DMS53 (cell line): Measurements from ENCODE around the gene POC1A.

Source experiments
- DNase-seq: peaks from one replicate; lab custom pipeline; 2025; lab: John Stamatoyannopoulos, UW

The POC1A gene

DNA sequence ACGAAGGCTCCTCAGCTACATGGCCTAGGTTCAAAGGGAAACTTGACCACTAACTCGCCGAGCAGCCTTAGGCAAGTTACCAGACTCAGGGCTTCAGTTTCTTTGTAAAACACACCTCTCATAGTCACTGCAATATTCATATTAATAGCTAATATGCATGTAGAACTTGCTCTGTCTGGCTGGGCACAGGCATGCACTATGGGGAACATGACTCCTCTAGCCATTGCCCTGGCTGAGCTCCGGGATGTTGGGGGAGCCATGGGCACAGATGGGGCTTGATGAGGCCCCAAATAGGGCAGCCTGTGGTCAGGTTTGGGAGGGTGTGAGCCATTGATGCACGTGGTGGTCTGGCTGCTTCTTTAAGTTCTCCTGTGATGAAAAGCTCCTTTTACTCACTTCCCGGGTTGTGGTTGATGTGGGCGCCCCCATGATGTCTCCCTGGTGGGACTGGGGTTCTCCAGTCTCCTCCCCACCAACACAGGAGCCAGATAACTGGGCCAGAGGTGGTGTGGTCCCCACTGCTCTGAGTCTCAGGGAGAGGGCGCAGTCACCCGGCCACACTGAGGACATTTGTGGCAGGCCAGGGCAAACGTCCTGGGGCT lies 68.4 kb downstream of the POC1A start:
- no peak for DNase-seq

DNA sequence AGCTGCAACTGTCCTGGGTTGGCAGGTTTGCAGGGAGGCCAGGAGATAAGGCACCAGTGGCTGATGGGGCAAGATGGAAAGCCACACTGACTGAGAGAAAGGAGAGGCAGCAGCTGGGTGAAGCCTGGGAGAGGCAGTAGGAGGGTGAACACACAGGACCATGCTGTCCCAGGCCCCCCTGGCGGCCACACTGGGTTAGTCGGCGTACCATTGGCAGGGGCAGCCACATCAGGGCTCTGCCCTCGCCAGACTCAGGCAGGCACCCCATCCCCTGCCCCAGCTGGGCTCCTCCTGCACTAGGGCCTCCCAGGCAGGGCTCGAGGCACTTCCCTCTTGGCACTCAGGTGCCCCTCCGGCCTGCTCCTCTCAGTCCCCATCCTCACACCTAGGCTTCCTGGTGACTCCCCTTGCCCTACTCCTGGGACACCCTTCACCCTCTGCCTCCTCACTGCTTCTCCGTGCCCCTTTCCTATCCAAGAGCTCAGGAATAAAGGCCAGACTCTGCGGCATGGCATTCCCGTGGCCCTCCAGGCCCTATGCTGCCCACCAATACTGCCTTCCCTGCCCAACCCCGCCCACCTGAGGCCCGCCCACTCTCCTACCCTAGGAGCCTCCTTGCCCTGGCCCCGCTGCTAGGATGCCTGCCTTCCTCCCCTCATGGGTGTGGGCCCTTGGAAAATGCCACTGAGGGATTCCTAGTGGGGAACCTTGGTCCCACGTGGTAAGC lies 69.1 kb downstream of the POC1A start:
- DNase-seq: no peak

DNA sequence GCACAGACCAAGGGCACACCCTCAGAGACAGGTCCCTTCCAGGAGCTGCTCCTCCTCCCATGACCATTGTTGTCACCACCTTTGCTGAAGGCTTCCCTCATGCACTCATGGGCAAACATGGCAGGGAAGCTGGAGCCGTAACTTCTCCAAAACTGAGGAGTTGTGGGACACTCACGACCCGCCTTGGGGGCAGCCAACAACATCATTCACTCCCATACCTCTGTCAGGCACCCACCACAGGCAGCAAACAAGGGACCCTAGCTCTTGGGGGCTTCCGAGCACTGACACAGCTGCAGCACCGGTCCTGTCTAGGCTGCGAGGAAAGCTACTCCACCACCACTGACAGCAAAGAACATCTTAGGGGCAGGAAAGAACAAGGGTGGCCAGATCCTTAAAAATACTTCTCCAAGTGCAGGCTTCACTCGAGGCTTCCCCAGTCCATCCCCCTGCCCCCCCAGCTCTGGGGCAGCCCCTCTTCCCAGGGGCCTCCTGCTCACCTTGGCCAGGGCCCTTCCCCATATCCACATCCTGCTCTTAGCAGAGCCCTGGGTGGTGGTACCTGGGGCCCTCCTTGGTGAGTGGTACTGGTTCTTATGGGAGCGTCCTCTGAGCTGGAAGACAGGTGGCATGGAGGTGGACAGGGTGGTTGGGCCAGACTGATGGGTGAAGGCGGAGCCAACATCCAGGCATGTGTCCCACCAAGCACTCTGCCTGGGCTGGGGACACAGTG lies 69.8 kb downstream of the POC1A start:
- DNase-seq: no peak

DNA sequence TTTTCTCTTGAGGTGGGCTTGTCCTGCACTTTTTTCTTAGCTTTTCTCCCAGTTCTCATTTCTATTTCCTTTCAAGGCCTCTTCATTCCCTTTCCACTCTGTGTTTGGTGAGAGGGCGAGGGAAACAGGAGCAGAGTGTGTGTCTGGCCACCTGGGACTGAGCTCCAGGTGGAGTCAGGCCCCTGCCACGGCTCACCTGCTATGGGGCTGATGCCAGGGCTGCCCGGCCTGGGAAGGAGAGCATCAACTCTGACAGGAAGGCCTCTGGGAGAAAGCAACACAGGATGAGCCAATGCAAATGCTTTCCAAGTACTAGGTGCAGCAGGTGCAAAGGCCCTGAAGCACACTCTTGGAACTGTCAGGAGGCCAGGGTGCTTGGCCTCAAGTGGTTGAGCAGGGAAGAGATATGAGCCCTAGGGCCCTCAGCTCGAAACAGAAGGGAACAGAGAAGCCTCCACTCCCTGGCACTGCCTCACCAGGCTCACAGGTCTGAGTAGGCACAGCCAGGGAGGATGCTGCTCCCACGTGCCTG lies 70.6 kb downstream of the POC1A start:
- DNase-seq: no peak

DNA sequence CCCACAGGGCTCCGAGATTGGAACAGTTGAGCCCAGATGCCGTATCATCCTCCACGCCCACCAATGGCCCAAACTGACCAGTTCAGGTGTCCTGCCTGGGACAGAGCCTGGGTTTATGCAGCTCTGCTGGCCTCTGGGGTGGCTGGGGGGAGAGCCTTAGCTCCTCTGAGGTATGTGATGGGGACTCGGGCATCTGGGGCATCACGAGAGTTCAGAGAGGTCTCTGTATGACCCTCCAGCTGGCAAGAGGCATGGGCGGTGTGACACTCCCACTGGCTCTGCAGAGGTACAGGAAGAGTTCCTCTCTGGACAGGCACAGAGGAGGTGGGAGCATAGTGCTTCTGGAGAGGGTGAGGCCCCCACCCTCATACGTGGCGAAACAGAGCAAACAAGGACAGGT lies 71.3 kb downstream of the POC1A start:
- no peak for DNase-seq

DNA sequence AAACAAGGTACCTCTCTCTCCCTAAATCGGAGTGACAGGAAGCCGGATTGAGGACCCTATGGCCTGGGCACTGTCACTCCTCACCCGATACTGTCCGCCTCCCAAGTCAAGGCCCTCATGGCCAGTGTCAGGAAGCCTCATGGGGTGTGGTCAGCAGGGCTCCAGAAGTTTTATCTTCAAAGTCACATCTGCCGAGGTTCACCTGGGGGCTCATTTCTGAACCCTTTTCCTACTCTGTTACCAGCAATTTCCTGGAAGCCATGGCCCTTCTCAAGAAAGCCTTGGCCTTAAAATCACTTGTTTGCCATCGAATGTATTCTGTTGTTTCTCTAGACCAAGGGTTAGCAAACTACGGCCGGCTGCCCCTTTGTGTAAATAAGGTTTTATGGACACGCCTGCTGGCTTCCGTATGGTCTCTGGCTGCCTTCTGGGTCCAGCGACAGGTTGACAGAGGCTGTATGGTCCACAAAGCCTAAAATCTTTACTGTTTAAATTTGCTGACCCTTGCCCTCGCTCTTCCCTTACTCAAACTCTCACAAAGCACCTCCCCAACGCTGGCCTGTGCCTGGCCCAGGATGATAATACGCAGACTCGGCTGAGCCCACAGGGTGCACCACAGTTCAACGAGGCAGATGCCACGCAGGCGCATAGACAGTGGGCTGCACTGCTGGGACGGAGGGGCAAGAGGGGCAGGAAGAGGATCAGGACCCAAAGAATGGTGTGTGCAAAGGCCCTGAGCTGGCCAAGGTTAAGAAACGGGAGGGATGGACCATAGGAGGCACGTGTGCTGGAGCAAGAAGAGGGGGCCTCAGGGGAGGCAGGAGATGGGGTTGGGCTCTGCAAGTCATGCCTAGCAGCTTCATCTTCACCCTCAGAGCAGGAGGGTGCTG lies 73.1 kb downstream of the POC1A start:
- DNase-seq: no peak

DNA sequence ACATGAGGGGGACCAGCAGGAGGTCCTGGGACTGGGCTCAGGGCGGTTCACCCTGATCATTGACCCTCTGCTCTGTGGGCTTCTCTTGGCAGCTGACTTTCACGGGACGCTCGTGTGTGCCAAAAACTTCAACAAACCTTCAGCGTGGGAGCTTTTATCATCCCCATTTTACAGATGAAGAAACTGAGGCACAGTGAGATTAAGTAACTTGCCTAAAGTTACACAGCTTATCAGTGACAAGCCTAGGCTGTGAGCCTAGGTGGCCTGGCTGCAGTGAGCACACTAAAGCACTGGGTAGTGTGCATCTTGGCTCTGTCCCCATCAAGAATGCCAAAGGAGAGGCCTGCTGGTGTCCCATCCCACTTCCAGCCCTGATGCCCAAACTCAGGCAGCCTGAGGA lies 74.3 kb downstream of the POC1A start:
- DNase-seq: no peak

DNA sequence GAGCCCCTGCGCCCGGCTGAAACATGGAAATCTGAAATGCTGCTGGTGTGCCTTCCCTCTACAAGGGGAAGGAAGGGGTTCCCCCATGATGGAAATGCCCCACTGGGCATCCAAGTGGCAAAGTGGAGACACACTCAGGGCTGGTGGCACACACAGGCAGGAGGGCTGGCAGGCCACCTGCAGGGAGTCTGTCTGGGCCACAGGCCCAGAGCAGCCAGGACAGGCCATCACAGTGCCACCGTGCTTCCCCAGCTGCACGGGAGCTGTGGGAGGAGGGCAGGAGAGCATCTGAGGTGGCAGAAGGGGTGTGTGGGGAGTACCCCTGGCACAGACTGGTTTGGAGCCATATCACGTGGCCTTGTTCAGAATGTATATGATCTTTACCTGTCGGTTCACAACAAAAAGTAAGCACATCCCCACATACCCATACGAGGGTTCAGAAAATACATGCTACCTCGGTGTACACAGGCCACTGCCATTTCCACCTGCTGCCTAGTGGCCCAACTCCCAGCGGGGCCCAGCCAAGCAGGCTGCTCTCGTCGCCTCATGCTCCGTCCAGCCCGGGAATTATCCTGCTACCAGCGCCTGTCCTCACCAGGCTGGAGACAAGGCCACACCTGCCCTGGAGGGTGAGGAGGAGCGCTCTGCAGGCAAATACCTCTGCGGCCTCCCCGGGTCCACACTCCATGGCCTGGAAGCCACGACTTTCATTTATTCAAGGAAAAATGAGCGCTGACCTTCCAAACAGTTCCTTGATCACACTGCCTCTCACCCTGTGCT lies 75.3 kb downstream of the POC1A start:
- no peak for DNase-seq

DNA sequence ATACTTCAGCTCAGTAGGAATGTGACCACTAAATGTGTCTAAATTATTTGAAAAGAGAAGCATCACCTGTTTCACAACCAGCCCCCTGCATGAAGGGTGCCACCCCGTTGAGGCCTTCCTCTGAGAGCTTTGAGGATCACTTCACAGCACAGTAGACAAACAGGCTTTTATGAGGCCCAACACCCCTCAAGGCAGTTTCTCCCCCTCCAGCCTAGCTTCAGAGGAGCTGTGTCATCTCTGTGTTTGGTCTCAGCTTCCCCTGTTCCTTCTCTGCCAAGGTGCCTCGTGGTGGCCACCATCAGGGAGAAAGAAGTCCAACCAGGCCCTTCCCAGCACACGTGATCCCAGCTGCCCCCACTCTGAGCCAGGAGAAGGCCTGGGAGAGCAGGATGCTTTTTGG lies 76.3 kb downstream of the POC1A start:
- DNase-seq: no peak

DNA sequence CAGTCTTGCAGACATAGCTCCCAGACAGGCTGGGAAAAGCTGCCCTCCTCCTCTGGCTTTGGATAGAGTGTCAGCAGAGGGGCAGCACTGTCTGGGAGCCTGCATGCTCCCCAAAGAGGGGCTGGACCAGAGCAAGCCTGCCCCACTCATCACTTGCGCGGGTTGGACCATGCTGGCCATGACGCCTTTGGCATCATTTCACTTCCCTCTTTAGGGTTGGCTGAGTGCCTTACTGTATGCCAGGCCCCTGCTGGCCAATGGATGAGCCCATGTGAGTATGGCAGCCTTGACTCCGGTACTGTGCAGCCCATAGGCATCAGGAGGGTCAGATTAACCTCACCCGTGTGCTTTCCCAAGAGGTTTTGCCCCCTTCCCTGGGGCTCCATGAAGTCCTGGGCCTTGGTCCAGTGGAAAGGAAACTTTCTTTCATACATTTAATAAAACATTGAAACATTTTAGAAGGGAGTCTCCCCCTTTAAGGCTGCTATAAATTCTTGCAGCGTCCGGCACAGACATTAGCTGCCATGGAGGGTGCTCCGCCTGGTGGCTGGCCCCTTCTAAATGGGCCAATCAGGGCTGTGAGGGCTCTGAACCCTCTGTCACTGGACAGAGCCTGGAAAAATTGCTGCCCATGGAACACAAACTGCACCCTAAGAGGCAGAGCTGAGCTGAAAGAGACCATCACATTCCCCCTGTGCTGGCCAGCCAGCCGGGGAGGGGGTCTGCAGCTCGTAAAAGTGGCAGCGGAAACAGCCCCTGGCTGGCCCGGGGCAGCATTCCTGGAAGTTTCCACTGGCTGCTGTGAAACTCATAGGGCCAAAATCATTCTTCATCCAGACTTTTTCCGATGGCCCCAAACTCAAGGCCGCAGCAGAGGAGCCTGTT lies 77.1 kb downstream of the POC1A start:
- DNase-seq: no peak

DNA sequence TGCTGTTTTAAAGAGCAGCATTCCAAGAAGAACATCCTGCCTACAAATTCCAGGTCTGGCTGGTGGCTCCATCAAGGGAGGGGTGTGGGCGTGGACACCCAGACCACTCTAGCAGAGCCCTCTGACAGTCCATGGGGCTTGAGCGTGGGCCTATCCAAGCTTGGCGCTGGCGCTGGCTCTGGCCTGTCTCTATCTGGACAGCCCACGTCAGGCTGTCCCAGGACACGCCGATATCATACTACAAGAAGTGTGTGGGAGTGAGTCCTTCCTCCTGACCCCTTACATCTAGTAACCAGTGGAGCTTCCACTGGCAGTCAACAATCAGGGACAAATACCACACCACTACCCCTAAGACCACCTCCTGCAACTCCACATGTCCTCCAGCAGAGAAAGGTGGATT lies 80.7 kb downstream of the POC1A start:
- DNase-seq: no peak

DNA sequence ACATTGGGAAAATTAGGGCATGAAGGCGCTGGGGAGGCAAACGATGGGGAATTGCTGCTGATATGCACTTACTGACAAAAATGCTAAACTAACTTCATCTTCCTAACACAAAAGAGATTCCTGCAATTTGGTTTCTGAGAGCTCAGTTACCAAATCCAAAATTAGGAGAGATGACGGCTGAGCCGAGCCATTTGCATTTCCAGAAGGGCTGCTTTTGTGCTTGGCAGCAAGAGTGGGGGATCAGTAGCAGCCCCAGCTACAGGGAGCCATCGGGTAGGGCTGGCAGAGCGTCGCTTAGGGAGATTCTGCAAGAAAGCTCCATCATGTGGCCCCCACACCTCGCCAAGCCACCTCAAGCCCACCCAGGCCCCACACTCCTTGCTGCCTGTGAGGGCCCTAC lies 81.8 kb downstream of the POC1A start:
- no peak for DNase-seq

DNA sequence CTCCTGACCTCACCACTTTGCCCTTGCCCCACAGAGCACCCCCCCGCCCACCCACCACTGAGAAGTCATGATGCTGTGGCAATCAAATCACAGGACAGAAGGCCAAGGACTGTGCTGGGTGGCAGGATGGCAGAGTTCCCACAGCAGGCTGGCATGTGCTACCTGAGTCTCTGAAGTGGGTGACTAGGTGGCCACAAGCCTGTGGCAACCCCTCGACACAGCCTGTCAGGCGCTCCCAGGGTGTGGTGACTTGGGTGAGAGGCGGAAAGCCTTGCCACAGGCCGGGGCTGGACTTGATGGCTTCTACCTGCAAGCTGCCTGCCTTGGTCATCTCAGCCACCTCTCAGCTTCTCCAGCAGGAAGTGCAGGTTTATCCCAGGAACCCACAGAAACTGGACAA lies 82.2 kb downstream of the POC1A start:
- no peak for DNase-seq

DNA sequence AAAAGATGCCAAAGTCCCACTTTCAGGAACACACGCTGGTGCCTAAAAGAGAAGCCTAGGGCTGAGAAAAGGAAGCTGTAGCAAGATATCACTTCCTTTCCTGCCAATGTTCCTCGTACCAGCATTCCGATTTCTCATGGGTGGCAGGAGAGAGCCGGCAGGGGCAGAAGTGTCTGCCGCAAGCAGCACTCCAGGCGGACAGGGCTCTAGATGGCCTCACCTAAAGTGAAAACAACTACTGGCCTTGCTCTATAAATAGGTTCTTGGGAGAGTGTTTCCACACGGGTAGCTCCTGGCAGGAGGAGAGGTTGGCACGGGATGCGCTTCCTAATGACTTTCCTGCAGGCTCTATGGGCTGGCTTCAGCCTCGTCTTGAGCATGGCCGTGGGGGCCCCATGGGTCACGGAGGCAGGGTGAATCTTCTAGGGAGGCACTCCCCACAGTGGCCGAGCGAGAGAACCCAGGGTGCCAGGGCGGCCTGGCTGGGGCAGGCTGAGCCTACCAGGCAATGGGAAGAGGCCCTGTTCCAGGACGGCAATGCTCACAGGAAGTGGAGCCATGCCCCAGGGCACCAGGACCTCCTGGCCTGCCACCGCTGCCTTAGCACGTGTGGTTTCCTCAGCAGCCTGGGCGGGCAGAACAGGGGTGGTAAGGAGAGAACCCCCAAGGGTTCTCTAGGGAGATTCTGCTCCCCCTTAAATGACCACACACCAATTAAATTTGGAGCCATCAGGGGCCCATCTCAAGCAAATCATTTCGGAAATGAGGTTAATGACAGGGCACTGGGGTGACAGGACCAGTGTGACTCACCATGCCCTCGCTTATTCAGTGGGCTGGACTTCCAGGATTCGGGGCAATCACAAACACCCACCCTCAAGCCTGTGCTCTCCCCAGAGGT lies 83.2 kb downstream of the POC1A start:
- DNase-seq: no peak

DNA sequence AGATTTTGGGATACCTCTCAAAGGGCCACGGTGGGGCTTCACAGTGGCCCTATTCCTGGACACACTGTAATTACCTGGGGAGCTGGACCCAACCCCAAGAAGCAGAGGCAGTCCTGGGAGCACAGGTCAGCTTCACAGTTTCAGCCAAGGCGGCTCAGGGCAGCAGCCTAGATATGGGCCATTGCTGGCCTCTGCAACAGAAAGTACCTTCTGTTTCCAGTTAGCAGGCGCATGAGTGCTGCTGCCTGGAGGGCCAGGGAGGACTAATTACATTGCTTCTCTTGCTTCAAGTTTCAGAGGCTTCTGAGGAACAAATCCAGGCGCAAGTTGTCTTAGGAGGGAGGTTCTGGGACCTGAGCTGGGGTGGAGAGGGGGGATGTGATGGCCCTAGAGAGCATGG lies 84.4 kb downstream of the POC1A start:
- no peak for DNase-seq

DNA sequence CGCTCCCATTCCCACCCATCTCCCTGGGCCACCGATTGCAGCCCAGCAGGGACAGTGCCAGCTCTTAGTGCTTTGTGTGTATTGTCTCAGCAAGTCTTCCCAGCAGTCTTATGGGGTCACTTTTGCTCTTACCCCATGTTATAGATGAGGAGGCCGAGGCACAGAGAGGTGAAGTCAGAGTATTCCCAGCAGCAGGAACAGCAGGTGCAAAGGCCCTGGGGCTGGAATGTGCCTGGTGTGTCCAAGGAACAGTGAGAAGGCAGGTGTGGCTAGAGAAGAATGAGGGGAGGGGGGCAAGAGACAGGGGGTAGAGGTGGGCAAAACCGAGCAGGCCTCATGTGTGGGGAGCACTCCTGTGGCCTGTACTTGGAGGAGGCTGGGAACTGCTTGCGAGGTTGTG lies 85.1 kb downstream of the POC1A start:
- DNase-seq: no peak

DNA sequence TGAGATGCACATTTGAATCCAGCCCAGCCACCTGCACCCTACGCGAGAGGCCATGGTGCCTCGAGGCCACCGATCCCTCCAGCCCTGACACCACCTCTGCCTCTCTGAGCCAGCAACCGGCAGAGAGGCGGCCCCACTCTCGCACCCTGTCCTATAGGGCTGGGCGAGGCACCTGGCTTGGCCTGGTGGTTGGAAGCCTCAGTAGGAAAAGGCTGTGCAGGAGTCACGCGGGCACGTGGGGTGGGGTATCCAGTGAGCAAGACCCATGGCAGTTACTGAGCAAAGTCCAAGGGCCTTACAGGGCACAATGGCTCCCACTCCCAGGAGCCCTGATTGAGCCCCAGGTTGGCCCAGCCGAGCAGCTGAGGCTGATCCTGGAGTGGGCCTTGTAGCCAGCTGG lies 85.5 kb downstream of the POC1A start:
- DNase-seq: no peak

DNA sequence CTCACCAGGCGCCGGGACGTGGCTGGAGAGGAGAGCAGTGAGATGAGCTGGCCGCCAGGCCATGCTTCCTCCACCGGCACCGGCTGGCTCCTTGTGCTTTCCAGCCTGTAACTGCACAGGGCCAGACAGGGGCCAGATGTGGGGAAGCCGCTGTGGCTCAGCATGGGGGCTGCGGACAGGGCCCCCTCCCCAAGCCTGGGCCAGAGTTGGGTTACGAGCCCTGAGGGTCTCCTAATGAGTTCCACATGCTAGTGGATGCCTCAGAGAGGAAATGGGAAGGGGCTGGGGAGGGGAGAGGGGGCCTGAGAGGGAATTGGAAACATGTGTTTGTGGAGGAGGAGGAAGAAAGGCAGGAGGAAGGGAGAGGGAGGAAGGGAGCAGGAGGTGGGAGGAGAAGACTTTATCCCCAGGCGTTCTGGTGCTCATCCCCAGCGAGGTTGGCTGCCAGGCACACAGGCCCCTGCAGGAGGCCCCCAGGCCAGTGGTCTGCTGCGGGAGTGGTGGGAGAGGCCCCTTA lies 86.1 kb downstream of the POC1A start:
- no peak for DNase-seq

DNA sequence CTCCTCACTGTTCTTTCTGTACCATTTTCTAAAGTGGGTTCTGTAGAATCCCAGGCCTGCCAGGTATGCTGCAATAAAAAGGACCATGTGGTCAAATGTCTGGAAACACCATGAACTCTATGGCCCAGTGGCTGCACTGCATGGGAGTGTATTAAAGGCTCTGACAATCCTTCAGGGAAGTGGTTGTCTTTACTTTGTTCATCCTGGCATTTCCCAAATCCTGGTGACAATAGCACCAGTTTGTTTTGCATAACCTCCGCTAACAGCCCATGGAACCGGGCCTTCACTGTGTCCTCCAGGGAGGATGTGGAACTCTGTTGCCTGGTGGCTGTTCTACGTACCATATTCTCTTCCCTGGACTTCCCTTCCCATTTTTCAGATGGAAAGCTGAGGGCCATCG lies 86.7 kb downstream of the POC1A start:
- DNase-seq: no peak
